AG09309 (cell line): ENCODE results near the gene CDK16.

Experiments used
- DNase-seq: peaks from one replicate; pipeline ENCODE4 v3.0.0-alpha.2; 2010; ENCODE audit warnings: low read depth
- H3K4me3 ChIP-seq: 2 replicates; pipeline ENCODE4 v1.5.1; 2011; ENCODE audit warnings: mild to moderate bottlenecking, low read depth, low read length, moderate library complexity; ENCODE audit not compliant: control insufficient read depth
- CTCF ChIP-seq: IDR thresholded peaks from 2 replicates; pipeline ENCODE4 v1.5.1; 2011; ENCODE audit warnings: mild to moderate bottlenecking, low read depth, low read length, inconsistent platforms; ENCODE audit not compliant: insufficient read depth, control insufficient read depth; ENCODE audit errors: missing control alignments

Gene CDK16

GRCh38 chrX:47217121-47217851 lies 1.2 kb upstream of the CDK16 start:
- TF ChIP-seq CTCF: no peak
- no peak overlapping the region; the same call in 1 of the 2 replicates for H3K4me3 ChIP-seq
- no peak for DNase-seq

GRCh38 chrX:47217852-47218279 lies 615 bp upstream of the CDK16 start:
- no peak for TF ChIP-seq CTCF
- H3K4me3 ChIP-seq: peak overlapping the region; percentile 88
- DNase-seq: peak; percentile 96

GRCh38 chrX:47218920-47219815 lies 687 bp downstream of the CDK16 start:
- DNase-seq: no peak
- H3K4me3 ChIP-seq: peak overlapping the region; percentile 88
- TF ChIP-seq CTCF: no peak

- H3K4me3 ChIP-seq: no peak overlapping the region
- DNase-seq: no peak
- no peak for TF ChIP-seq CTCF
Measured at GRCh38 chrX:47221756-47222155, 3.3 kb downstream of the CDK16 start.

GRCh38 chrX:47222751-47223350 lies 4.4 kb downstream of the CDK16 start:
- no peak overlapping the region for H3K4me3 ChIP-seq
- TF ChIP-seq CTCF: no peak
- DNase-seq: no peak

GRCh38 chrX:47223476-47224250 lies 5.2 kb downstream of the CDK16 start:
- no peak for DNase-seq
- H3K4me3 ChIP-seq: no peak overlapping the region
- no peak for TF ChIP-seq CTCF
